Thoracic aorta (tissue), 2 donors: ENCODE data around the gene LUZP1. TPM values are rescaled to one million over a fixed set of nuclear protein-coding genes. Genes with fewer than 3 reads are reported as not detected.

Experiments used
- ATAC-seq: fragments of 150-250 bp; one replicate; pipeline ENCODE4 v1.8.0; 2017; ENCODE audit warnings: low read depth; ENCODE audit not compliant: insufficient number of reproducible peaks, low FRiP score
- DNase-seq: peaks from one replicate; pipeline ENCODE4 v3.0.0-alpha.2; 2020; ENCODE audit warnings: low spot score
- H3K27ac ChIP-seq, 2 donors: fragments of 200-600 bp; sonication (generic); 1 replicate in 1 of 2; 2 replicates in 1 of 2; pipeline ENCODE4 v1.5.1; 2016; ENCODE audit warnings: mild to moderate bottlenecking in 2 of 2, moderate library complexity in 2 of 2
- H3K27me3 ChIP-seq: fragments of 200-600 bp; sonication (generic); replicated peaks from 2 replicates; pipeline ENCODE4 v1.6.0; 2016; ENCODE audit warnings: mild to moderate bottlenecking; ENCODE audit not compliant: insufficient read depth
- H3K36me3 ChIP-seq: fragments of 200-600 bp; sonication (generic); one replicate; pipeline ENCODE4 v1.5.1; 2016
- H3K4me1 ChIP-seq, 2 donors: fragments of 200-600 bp; sonication (generic); 1 replicate in 1 of 2; 2 replicates in 1 of 2; pipeline versions ENCODE4 v1.5.1 to v1.6.0; 2016; ENCODE audit warnings: low read depth in 2 of 2, mild to moderate bottlenecking in 1 of 2; ENCODE audit not compliant: control insufficient read depth in 1 of 2
- H3K4me3 ChIP-seq: fragments of 200-600 bp; sonication (generic); 2 replicates; pipeline ENCODE4 v1.5.1; 2016; ENCODE audit warnings: mild to moderate bottlenecking
- H3K9me3 ChIP-seq: fragments of 200-600 bp; sonication (generic); 2 replicates; pipeline ENCODE4 v1.5.1; 2016
- CTCF ChIP-seq: fragments of 200-600 bp; sonication (generic); IDR thresholded peaks from one replicate; pipeline ENCODE4 v1.5.1; 2019; ENCODE audit warnings: antibody characterized with exemption
- total RNA-seq, 2 donors: library from RNA; depleted of rRNA; stranded (reverse); fragments of >200 nt; gene quantifications; one replicate each; pipeline versions ENCODE4 v1.1.0 to v1.2.3, GENCODE V29; 2016

Gene LUZP1
- total RNA-seq, 2 donors from 2014 or later, result 17.9 to 38.4 TPM

- no peak overlapping the region for H3K27ac ChIP-seq
- no peak for ATAC-seq
- TF ChIP-seq CTCF, result no peak
- H3K27me3 ChIP-seq, result no peaks in the 10 kb centered on the region
- no peak overlapping the region for H3K4me3 ChIP-seq
- peaks cover 48% of the 10 kb centered on the region for H3K36me3 ChIP-seq
- no peaks in the 10 kb centered on the region for H3K9me3 ChIP-seq
- DNase-seq, result no peak
- H3K4me1 ChIP-seq, result no peaks in the 10 kb centered on the region
Observed at GRCh38 chr1:23092447-23092846, 76.2 kb downstream of the LUZP1 start.

GRCh38 chr1:23091545-23091944 is 77.1 kb downstream of the LUZP1 start:
- H3K27me3 ChIP-seq, result no peaks in the 10 kb centered on the region
- no peaks in the 10 kb centered on the region for H3K4me1 ChIP-seq
- H3K36me3 ChIP-seq, result peaks cover 49% of the 10 kb centered on the region
- ATAC-seq (no peak), DNase-seq (no peak)
- H3K4me3 ChIP-seq, result no peak overlapping the region
- H3K9me3 ChIP-seq, result no peaks in the 10 kb centered on the region
- TF ChIP-seq CTCF, result no peak
- H3K27ac ChIP-seq, result no peak overlapping the region

- Histone ChIP-seq H3K9me3 (no peaks in the 10 kb centered on the region), H3K27ac (no peak overlapping the region), H3K36me3 (peaks cover 49% of the 10 kb centered on the region), H3K27me3 (no peaks in the 10 kb centered on the region), H3K4me1 (no peaks in the 10 kb centered on the region), H3K4me3 (no peak overlapping the region)
- ATAC-seq (no peak), DNase-seq (no peak)
- no peak for TF ChIP-seq CTCF
Observed at GRCh38 chr1:23090056-23090455, 78.6 kb downstream of the LUZP1 start.

- DNase-seq (no peak), ATAC-seq (no peak)
- Histone ChIP-seq H3K4me3 (no peak overlapping the region), H3K4me1 (peaks cover 0 to 5% of the 10 kb centered on the region in 2 donors), H3K27ac (no peak overlapping the region), H3K27me3 (no peaks in the 10 kb centered on the region), H3K36me3 (peaks cover 36% of the 10 kb centered on the region), H3K9me3 (no peaks in the 10 kb centered on the region)
- no peak for TF ChIP-seq CTCF
Observed at GRCh38 chr1:23088027-23088426, 80.6 kb downstream of the LUZP1 start.

GRCh38 chr1:23085696-23086095 is 83.0 kb downstream of the LUZP1 start:
- Histone ChIP-seq H3K27ac (no peak overlapping the region), H3K27me3 (no peaks in the 10 kb centered on the region), H3K9me3 (no peaks in the 10 kb centered on the region), H3K36me3 (peaks cover 26% of the 10 kb centered on the region), H3K4me3 (no peak overlapping the region), H3K4me1 (peaks cover 0 to 5% of the 10 kb centered on the region in 2 donors)
- no peak for DNase-seq
- TF ChIP-seq CTCF, result no peak
- no peak for ATAC-seq
